ENCODE measurements around the gene GNPDA1. TPM values are rescaled to one million over a fixed set of nuclear protein-coding genes. Genes with fewer than 3 reads are reported as not detected.

The GNPDA1 gene
- total RNA-seq, 1 experiment from 2014 or later: 54.1 TPM

DNA sequence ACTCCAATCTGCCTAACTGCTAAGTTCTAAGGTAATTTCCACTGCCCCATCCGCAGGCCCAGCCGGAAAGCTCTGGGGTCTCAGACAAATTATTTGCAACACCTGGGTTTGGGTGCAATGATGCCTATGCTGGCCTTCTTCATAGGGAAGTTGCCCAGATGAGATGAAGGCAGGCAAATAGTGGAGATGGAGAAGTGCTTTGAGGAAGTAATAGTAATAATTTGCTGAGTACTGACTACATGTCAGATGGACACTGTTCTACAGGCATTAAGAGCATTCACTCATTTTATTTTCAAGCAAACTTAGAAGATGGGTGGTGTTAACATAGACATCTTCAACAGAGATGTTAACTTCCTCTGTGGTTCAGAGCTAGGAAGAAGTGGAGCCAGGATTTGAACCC is 58.6 kb downstream of the GNPDA1 start:
- no peak overlapping the region for H3K27ac ChIP-seq
- DNase-seq: no peak
- H3K36me3 ChIP-seq (ENCODE audit: low read depth): no peaks in the 10 kb centered on the region
- intact Hi-C loops (cut with micrococcal nuclease; ENCODE audit: unreplicated experiment): no loop called here
- H3K4me1 ChIP-seq (replicated peaks; ENCODE audit: insufficient read depth): peaks cover 7% of the 10 kb centered on the region
- no peaks in the 10 kb centered on the region for H3K9me3 ChIP-seq (ENCODE audit: insufficient read depth, low read depth)
- H3K4me2 ChIP-seq: no peak overlapping the region
- ChIA-PET CTCF (no interaction called here), POLR2A (ENCODE audit: unreplicated experiment) (no interaction called here)
- no peak overlapping the region for H3K4me3 ChIP-seq
- no peak overlapping the region for H2AFZ ChIP-seq
- TF ChIP-seq, protein P1, sequence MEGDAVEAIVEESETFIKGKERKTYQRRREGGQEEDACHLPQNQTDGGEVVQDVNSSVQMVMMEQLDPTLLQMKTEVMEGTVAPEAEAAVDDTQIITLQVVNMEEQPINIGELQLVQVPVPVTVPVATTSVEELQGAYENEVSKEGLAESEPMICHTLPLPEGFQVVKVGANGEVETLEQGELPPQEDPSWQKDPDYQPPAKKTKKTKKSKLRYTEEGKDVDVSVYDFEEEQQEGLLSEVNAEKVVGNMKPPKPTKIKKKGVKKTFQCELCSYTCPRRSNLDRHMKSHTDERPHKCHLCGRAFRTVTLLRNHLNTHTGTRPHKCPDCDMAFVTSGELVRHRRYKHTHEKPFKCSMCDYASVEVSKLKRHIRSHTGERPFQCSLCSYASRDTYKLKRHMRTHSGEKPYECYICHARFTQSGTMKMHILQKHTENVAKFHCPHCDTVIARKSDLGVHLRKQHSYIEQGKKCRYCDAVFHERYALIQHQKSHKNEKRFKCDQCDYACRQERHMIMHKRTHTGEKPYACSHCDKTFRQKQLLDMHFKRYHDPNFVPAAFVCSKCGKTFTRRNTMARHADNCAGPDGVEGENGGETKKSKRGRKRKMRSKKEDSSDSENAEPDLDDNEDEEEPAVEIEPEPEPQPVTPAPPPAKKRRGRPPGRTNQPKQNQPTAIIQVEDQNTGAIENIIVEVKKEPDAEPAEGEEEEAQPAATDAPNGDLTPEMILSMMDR (conservative IDR thresholded peaks at IDR 0.05): no peak
- H3F3A ChIP-seq (ENCODE audit: insufficient read depth, low read depth): no peaks in the 10 kb centered on the region
- H3K27me3 ChIP-seq (ENCODE audit: insufficient read depth, low read depth): no peaks in the 10 kb centered on the region
- BruUV-seq (replicated peaks): no TSS peak
- H3K79me2 ChIP-seq (ENCODE audit: low read depth): no peaks in the 10 kb centered on the region
- H3K9me2 ChIP-seq (ENCODE audit: insufficient read depth): no peaks in the 10 kb centered on the region
- no peaks in the 10 kb centered on the region for H4K20me1 ChIP-seq (ENCODE audit: insufficient read depth)

DNA sequence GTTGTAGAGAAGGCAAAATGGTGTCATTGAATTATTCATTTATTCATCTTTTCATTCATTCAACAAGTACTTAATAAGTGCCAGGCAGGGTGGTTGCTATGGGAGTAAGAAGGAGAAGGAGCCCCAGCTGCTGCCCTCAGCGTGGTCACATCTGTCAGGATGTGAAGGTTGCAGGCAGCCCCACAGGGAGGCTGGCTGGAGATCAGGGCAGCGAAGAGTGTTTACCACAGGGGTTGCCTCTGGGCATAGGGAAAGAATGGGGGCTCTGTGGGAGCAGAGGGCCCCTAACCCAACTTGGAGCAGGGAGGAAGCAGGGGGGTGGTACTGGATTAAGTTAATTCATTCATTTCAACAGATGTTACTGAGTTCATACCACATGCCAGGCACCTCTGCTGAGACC is 60.8 kb downstream of the GNPDA1 start:
- H3K36me3 ChIP-seq (ENCODE audit: low read depth): no peaks in the 10 kb centered on the region
- no peaks in the 10 kb centered on the region for H3K9me2 ChIP-seq (ENCODE audit: insufficient read depth)
- intact Hi-C loops (cut with micrococcal nuclease; ENCODE audit: unreplicated experiment): no loop called here
- BruUV-seq (replicated peaks): no TSS peak
- no peak overlapping the region for H3K27ac ChIP-seq
- DNase-seq: no peak
- no peaks in the 10 kb centered on the region for H3F3A ChIP-seq (ENCODE audit: insufficient read depth, low read depth)
- no peaks in the 10 kb centered on the region for H4K20me1 ChIP-seq (ENCODE audit: insufficient read depth)
- TF ChIP-seq, protein P1 (conservative IDR thresholded peaks at IDR 0.05): no peak
- TF ChIP-seq EZH2 (IDR thresholded peaks at IDR 0.05; ENCODE audit: low read depth): no peak
- H3K4me3 ChIP-seq: no peak overlapping the region
- H3K79me2 ChIP-seq (ENCODE audit: low read depth): no peaks in the 10 kb centered on the region
- H3K4me1 ChIP-seq (replicated peaks; ENCODE audit: insufficient read depth): no peaks in the 10 kb centered on the region
- H3K4me2 ChIP-seq: no peak overlapping the region
- H3K27me3 ChIP-seq (ENCODE audit: insufficient read depth, low read depth): no peaks in the 10 kb centered on the region
- H2AFZ ChIP-seq: no peak overlapping the region
- ChIA-PET CTCF (no interaction called here), POLR2A (ENCODE audit: unreplicated experiment) (no interaction called here)
- H3K9me3 ChIP-seq (ENCODE audit: insufficient read depth, low read depth): no peaks in the 10 kb centered on the region

DNA sequence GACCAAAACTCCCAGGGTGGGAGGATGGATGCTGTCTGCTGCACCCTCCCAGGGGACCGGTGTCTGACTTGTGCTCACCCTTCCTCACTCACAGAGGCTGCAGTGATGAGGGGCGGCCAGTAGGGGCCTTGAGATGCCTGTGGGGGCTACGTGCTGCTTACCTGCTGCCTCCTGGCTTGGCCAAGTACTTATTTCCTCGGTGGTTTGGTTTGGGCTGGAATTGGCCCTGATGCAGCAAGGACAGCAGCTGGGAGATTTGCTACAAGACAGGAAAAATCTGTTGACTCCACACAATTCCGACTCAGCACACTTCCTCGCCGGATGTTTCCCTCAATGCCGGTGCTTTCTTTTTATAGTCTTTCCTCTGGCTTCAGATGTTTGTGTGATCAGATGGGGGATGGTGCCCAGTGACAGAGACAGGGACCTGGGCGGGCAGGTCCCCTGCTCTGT is 61.5 kb downstream of the GNPDA1 start:
- ChIA-PET CTCF (no interaction called here), POLR2A (ENCODE audit: unreplicated experiment) (no interaction called here)
- H3K4me1 ChIP-seq (replicated peaks; ENCODE audit: insufficient read depth): no peaks in the 10 kb centered on the region
- no peaks in the 10 kb centered on the region for H4K20me1 ChIP-seq (ENCODE audit: insufficient read depth)
- BruUV-seq (replicated peaks): no TSS peak
- no peak for DNase-seq
- no peaks in the 10 kb centered on the region for H3K9me3 ChIP-seq (ENCODE audit: insufficient read depth, low read depth)
- H2AFZ ChIP-seq: no peak overlapping the region
- intact Hi-C loops (cut with micrococcal nuclease; ENCODE audit: unreplicated experiment): no loop called here
- no peak overlapping the region for H3K4me3 ChIP-seq
- H3K79me2 ChIP-seq (ENCODE audit: low read depth): no peaks in the 10 kb centered on the region
- no peaks in the 10 kb centered on the region for H3K36me3 ChIP-seq (ENCODE audit: low read depth)
- no peaks in the 10 kb centered on the region for H3F3A ChIP-seq (ENCODE audit: insufficient read depth, low read depth)
- H3K27me3 ChIP-seq (ENCODE audit: insufficient read depth, low read depth): no peaks in the 10 kb centered on the region
- H3K27ac ChIP-seq: no peak overlapping the region
- no peaks in the 10 kb centered on the region for H3K9me2 ChIP-seq (ENCODE audit: insufficient read depth)
- no peak overlapping the region for H3K4me2 ChIP-seq
- no peak for TF ChIP-seq EZH2 (IDR thresholded peaks at IDR 0.05; ENCODE audit: low read depth)
- TF ChIP-seq, protein P1 (conservative IDR thresholded peaks at IDR 0.05): peak; percentile 46

Other genes starting within 250 kb of the GNPDA1 start
- gene PCDH1, start 134.6 kb downstream of the GNPDA1 start, total RNA-seq (2021): 88.5 and 101 TPM in 2 replicates
- 68.5 and 80.8 TPM in 2 replicates for gene DELE1, start 89.2 kb downstream of the GNPDA1 start, total RNA-seq (2021)
- not detected in 2 replicates for gene PCDH12, start 54.8 kb downstream of the GNPDA1 start, total RNA-seq (2021)
- 26.6 and 29.7 TPM in 2 replicates for gene RNF14, start 43.9 kb downstream of the GNPDA1 start, total RNA-seq (2021)
- gene NDFIP1, start 95.8 kb upstream of the GNPDA1 start, total RNA-seq (2021): 40.7 and 40.9 TPM in 2 replicates